ENCODE results near the gene HPSE2. TPM values are rescaled to one million over a fixed set of nuclear protein-coding genes. Genes with fewer than 3 reads are reported as not detected.

The HPSE2 gene
- total and polyA plus RNA-seq, 8 donors, result 0.04 to 1.1 (median 0.05) TPM; not detected in 5

- intact Hi-C loops (cut with DNase I), result no loop called here
- no peak for TF ChIP-seq CTCF (IDR thresholded peaks at IDR 0.05)
- Histone ChIP-seq H3K9me3 (no peaks in the 10 kb centered on the region), H3K36me3 (no peaks in the 10 kb centered on the region), H3K4me1 (no peaks in the 10 kb centered on the region), H3K27me3 (peaks cover 0 to 3% (median 0%) of the 10 kb centered on the region in 4 donors), H3K27ac (no peak overlapping the region), H3K4me3 (no peak overlapping the region)
- DNase-seq, result no peak
- ATAC-seq, result no peak
- FAIRE-seq, result no peak
Measured at GRCh38 chr10:99115703-99116102, 119.9 kb downstream of the HPSE2 start.

- Histone ChIP-seq H3K9me3 (no peaks in the 10 kb centered on the region), H3K27ac (no peak overlapping the region), H3K36me3 (no peaks in the 10 kb centered on the region), H3K4me1 (no peaks in the 10 kb centered on the region), H3K4me3 (no peak overlapping the region), H3K27me3 (no peaks in the 10 kb centered on the region)
- DNase-seq, result no peak
- no peak for FAIRE-seq
- ATAC-seq, result no peak
- WGBS, 2 donors, result 64 to 82% methylated on average over 2 of the region's 2 CpGs
- intact Hi-C loops (cut with DNase I), result no loop called here
- TF ChIP-seq CTCF (IDR thresholded peaks at IDR 0.05), result no peak
Measured at GRCh38 chr10:99085358-99085757, 150.3 kb downstream of the HPSE2 start.

- no peaks in the 10 kb centered on the region for H3K9me3 ChIP-seq
- no peaks in the 10 kb centered on the region for H3K27me3 ChIP-seq
- H3K36me3 ChIP-seq, result no peaks in the 10 kb centered on the region
- 67 to 81% methylated on average over 3 of the region's 3 CpGs for WGBS, 2 donors
- no peaks in the 10 kb centered on the region for H3K4me1 ChIP-seq
- no peak overlapping the region for H3K4me3 ChIP-seq
- H3K27ac ChIP-seq, result no peak overlapping the region
- DNase-seq (no peak), FAIRE-seq (no peak), ATAC-seq (no peak)
- no peak for TF ChIP-seq CTCF (IDR thresholded peaks at IDR 0.05)
- intact Hi-C loops (cut with DNase I), result no loop called here
Measured at GRCh38 chr10:99084161-99084560, 151.5 kb downstream of the HPSE2 start.

GRCh38 chr10:99080275-99080945 lies 155.2 kb downstream of the HPSE2 start:
- Histone ChIP-seq H3K27ac (no peak overlapping the region), H3K9me3 (no peaks in the 10 kb centered on the region), H3K4me3 (no peak overlapping the region), H3K27me3 (no peaks in the 10 kb centered on the region), H3K36me3 (no peaks in the 10 kb centered on the region), H3K4me1 (no peaks in the 10 kb centered on the region)
- no peak for DNase-seq
- no peak for ATAC-seq
- intact Hi-C loops (cut with DNase I), result no loop called here
- WGBS, 2 donors, result 27 to 36% methylated on average over 1 of the region's 1 CpG
- TF ChIP-seq CTCF (IDR thresholded peaks at IDR 0.05), result no peak
- FAIRE-seq, result no peak

- DNase-seq, result no peak
- no peak for TF ChIP-seq CTCF (IDR thresholded peaks at IDR 0.05)
- Histone ChIP-seq H3K4me3 (no peak overlapping the region), H3K36me3 (no peaks in the 10 kb centered on the region), H3K4me1 (no peaks in the 10 kb centered on the region), H3K9me3 (no peaks in the 10 kb centered on the region), H3K27ac (no peak overlapping the region), H3K27me3 (no peaks in the 10 kb centered on the region)
- intact Hi-C loops (cut with DNase I), result no loop called here
- FAIRE-seq, result no peak
- no peak for ATAC-seq
Measured at GRCh38 chr10:99062591-99062990, 173.1 kb downstream of the HPSE2 start.

Data from pancreas (tissue), 10 donors.